Measurements from ENCODE around the gene ARMC3. TPM values are rescaled to one million over a fixed set of nuclear protein-coding genes. Genes with fewer than 3 reads are reported as not detected.
A peak's percentile ranks its signal among the peaks of the same experiment; 100 is the strongest.
"Not testable (repeated sequence)": the region's sequence is repeated elsewhere in the genome, so short reads cannot be mapped to it uniquely, and the experiment has no call there.

ARMC3 gene, protein sequence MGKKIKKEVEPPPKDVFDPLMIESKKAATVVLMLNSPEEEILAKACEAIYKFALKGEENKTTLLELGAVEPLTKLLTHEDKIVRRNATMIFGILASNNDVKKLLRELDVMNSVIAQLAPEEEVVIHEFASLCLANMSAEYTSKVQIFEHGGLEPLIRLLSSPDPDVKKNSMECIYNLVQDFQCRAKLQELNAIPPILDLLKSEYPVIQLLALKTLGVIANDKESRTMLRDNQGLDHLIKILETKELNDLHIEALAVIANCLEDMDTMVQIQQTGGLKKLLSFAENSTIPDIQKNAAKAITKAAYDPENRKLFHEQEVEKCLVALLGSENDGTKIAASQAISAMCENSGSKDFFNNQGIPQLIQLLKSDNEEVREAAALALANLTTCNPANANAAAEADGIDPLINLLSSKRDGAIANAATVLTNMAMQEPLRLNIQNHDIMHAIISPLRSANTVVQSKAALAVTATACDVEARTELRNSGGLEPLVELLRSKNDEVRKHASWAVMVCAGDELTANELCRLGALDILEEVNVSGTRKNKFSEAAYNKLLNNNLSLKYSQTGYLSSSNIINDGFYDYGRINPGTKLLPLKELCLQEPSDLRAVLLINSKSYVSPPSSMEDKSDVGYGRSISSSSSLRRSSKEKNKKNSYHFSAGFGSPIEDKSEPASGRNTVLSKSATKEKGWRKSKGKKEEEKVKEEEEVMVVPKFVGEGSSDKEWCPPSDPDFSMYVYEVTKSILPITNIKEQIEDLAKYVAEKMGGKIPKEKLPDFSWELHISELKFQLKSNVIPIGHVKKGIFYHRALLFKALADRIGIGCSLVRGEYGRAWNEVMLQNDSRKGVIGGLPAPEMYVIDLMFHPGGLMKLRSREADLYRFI
- total RNA-seq = not detected

DNA sequence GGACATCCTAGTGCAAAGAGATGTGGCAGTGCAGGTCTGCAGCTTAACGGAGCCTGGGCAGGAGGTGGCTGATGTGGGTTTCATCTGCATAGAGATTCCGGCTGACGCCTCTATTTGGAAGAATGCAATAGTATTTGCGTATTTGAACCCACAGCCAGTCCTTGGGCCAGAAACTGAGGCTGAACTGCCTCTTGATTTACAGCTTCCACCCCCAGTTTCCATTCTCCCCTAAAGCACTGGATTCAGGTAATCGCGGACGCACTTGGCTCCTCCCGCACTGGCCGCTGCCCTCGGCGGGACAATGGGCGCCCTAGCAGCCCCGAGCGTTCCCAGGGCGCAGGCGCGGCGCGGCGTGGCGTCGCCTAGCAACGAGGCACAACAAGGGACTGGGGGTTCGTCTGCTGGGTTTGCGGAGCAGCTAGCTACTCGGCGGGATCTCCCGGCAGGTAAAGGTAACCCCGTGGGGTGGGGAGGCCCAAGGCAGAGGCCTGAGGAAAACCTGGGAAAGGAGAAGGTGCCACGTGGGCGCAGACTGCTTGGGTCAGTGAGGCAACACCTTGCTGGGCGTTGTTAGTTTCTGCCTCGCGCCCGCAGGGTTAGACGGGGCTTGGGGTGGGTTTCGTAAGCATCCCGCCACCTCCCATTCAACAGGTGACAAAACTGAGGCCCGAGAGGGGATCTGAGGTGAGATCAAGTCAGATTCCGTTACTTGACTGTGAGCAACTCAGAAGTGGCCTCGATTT lies at the start of gene ARMC3:
Gene ARMC3 (plus strand): TSS at position 393 of the 743 bp plus-strand sequence. CDS start 3,944 bp downstream, outside the sequence.
- H3K9me3 Mint-ChIP-seq = no peaks in the 10 kb centered on the region
- no peaks in the 10 kb centered on the region for H3K36me3 Mint-ChIP-seq (ENCODE audit: low read depth)
- CTCF ChIA-PET = no interaction called here
- peaks cover 3% of the 10 kb centered on the region for H3K4me1 Mint-ChIP-seq
- peak; percentile 51 for DNase-seq
- no peak within 1 kb of the TSS for H3K27ac Mint-ChIP-seq
- POLR2A ChIA-PET = no interaction called here
- peaks cover 6% of the 10 kb centered on the region for H3K27me3 Mint-ChIP-seq
- no peak within 1 kb of the TSS for H3K4me3 Mint-ChIP-seq

DNA sequence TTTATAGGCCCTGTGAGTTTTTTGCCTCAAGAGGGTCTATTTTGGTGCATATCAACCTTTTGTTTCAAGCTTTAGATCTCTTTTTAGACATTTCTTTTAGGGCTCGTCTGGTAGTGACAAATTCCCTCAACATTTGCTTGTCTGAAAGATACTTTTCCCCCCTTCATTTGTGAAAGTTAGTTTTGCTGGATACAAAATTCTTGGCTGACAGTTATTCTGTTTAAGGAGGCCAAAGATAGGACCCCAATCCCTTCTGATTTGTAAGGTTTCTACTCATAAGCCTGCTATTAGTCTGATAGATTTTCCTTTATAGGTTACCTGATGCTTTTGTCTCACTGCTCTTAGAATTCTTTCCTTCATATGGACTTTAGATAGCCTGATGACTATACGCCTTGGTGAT lies 36.1 kb upstream of the ARMC3 start:
- Mint-ChIP-seq H3K36me3 (ENCODE audit: low read depth) (no peaks in the 10 kb centered on the region), H3K27me3 (no peaks in the 10 kb centered on the region), H3K9me3 (peaks cover 20% of the 10 kb centered on the region), H3K4me1 (no peaks in the 10 kb centered on the region), H3K27ac (no peak overlapping the region), H3K4me3 (no peak overlapping the region)
- ChIA-PET POLR2A (no interaction called here), CTCF (no interaction called here)
- no peak for DNase-seq

DNA sequence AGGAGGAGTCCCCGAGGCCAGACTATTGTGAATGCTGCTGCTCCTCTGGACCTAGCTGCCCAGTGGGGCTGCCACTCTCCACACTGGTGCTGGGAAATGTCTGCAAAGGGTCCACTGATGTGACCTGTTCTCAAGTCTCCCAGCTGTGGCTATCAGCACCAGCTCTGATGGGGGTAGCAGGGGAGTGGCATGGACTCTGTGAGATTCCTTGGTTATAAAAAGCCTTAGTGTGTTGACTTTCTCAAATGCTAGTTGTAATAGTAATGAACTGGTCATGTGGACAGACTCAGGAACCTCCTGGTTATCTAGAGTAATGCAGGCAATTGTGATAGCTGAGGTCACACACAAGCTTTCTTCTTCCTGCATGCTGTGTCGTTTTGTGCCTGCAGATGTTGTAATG lies 34.1 kb upstream of the ARMC3 start:
- H3K9me3 Mint-ChIP-seq = peaks cover 9% of the 10 kb centered on the region
- no peaks in the 10 kb centered on the region for H3K4me1 Mint-ChIP-seq
- no peak overlapping the region for H3K27ac Mint-ChIP-seq
- no peaks in the 10 kb centered on the region for H3K27me3 Mint-ChIP-seq
- POLR2A ChIA-PET = no interaction called here
- DNase-seq = no peak
- CTCF ChIA-PET = no interaction called here
- no peak overlapping the region for H3K4me3 Mint-ChIP-seq
- no peaks in the 10 kb centered on the region for H3K36me3 Mint-ChIP-seq (ENCODE audit: low read depth)

DNA sequence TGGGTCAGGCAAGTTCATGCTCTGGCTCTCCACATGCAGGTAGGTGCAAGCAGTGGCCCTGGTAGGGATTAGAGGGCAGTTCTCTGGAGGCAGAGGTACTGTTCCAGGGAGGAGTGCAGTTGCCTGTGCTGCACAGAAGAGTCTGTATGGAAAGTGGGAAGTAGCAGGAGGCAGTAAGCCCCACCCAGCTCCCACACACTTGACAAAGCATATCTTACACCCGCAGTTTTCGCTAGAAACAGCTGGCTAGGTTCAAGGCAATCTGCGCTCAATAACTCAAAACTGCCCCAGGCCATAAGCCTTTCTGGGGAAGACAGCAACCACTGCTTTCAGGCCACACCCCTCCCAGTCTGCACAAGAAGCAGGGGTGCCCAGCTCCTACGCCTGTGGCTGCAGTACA lies 33.1 kb upstream of the ARMC3 start:
- DNase-seq = no peak
- CTCF ChIA-PET = no interaction called here
- POLR2A ChIA-PET = no interaction called here

DNA sequence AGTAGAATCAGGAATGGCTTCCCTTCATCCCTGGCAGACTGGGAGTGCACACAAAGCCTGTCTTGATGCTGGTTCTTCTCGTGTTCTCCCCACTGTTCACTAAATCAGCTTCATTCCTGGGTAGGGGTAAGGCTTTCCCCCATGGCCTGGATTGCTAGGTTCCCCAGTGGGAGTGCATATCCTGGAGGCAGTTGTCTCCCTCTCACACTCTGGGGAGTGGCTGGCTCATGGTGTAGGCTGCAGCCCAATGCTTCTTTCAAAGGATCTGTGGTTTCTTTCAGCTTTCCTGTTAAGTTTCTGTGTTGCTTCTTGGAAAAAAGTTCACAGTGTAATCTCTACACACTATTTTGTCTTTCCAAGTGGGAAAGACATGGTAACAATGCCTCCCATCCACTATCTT lies 32.6 kb upstream of the ARMC3 start:
- ChIA-PET POLR2A (no interaction called here), CTCF (no interaction called here)
- no peak overlapping the region for H3K27ac Mint-ChIP-seq
- H3K36me3 Mint-ChIP-seq (ENCODE audit: low read depth) = no peaks in the 10 kb centered on the region
- no peak overlapping the region for H3K4me3 Mint-ChIP-seq
- no peaks in the 10 kb centered on the region for H3K27me3 Mint-ChIP-seq
- H3K4me1 Mint-ChIP-seq = no peaks in the 10 kb centered on the region
- no peak for DNase-seq
- H3K9me3 Mint-ChIP-seq = peaks cover 9% of the 10 kb centered on the region

More for the DNA sequence above, 33.1 kb upstream of the ARMC3 start:
- H3K4me3 Mint-ChIP-seq = no peak overlapping the region
- H3K9me3 Mint-ChIP-seq = peaks cover 9% of the 10 kb centered on the region
- H3K4me1 Mint-ChIP-seq = no peaks in the 10 kb centered on the region
- no peaks in the 10 kb centered on the region for H3K27me3 Mint-ChIP-seq
- no peaks in the 10 kb centered on the region for H3K36me3 Mint-ChIP-seq (ENCODE audit: low read depth)
- no peak overlapping the region for H3K27ac Mint-ChIP-seq

DNA sequence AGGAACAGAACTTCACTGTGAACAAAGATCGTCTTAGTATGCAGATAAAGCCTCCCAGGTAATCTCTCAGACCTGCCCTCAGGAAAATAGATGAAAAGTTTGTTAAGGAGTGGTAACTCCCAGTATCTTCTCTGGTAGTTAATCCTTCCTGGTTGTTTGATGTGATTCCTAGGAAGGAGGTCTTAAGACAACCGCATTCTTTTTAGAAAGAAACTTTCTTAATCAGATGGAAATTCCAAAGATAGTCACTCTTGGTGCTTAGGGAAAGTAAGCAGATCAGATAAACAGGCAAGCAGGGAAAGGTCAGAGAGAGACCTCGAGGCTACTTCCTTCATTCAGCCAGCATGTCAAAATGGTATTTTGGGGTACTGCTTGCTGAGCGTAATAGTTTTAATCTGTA lies 30.5 kb upstream of the ARMC3 start:
- H3K27ac Mint-ChIP-seq = no peak overlapping the region
- H3K36me3 Mint-ChIP-seq (ENCODE audit: low read depth) = no peaks in the 10 kb centered on the region

DNA sequence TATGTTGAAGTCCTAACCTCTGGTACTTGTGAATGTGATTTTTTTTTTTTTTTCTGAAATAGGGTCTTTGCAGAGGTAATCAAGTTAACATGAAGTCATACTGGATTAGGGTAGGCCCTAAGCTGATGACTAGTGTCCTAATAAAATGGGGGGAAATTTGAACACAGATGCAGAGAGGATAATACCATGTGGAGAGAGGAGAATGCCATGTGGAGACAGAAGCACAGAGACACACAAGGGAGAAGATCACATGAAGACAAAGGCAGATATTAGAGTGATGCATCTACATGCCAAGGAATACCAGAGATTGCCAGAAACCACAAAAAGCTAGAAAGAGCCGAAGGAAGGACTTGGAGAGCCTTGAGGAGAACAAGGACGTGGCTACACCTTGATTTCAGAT lies 28.5 kb upstream of the ARMC3 start:
- CTCF ChIA-PET = no interaction called here
- Mint-ChIP-seq H3K4me1 (no peaks in the 10 kb centered on the region), H3K9me3 (no peaks in the 10 kb centered on the region), H3K4me3 (no peak overlapping the region), H3K27ac (no peak overlapping the region), H3K36me3 (ENCODE audit: low read depth) (no peaks in the 10 kb centered on the region), H3K27me3 (no peaks in the 10 kb centered on the region)
- DNase-seq = no peak
- POLR2A ChIA-PET = no interaction called here

More for the DNA sequence above, 30.5 kb upstream of the ARMC3 start:
- ChIA-PET CTCF (no interaction called here), POLR2A (no interaction called here)
- H3K27me3 Mint-ChIP-seq = no peaks in the 10 kb centered on the region
- DNase-seq = no peak
- no peaks in the 10 kb centered on the region for H3K9me3 Mint-ChIP-seq
- no peak overlapping the region for H3K4me3 Mint-ChIP-seq
- no peaks in the 10 kb centered on the region for H3K4me1 Mint-ChIP-seq

DNA sequence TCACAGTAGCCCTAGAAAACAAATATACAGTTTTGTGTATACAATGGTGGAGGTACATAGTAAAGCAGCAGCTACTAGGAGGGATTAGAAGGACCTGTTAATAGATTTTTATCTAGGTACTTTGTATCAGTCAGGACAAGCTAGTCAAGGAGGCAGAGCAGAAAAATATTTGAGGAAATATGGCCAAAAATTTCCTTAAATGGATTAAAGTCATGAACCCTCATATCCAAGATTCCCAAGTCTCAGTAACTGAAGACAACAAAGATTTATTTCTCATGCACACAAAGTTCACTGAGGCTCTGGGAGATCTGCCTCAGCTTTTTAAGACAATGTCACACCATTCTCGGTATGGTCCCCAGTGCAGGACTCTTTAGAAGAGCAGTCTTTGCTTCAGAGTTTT lies 28.1 kb upstream of the ARMC3 start:
- CTCF ChIA-PET = no interaction called here

DNA sequence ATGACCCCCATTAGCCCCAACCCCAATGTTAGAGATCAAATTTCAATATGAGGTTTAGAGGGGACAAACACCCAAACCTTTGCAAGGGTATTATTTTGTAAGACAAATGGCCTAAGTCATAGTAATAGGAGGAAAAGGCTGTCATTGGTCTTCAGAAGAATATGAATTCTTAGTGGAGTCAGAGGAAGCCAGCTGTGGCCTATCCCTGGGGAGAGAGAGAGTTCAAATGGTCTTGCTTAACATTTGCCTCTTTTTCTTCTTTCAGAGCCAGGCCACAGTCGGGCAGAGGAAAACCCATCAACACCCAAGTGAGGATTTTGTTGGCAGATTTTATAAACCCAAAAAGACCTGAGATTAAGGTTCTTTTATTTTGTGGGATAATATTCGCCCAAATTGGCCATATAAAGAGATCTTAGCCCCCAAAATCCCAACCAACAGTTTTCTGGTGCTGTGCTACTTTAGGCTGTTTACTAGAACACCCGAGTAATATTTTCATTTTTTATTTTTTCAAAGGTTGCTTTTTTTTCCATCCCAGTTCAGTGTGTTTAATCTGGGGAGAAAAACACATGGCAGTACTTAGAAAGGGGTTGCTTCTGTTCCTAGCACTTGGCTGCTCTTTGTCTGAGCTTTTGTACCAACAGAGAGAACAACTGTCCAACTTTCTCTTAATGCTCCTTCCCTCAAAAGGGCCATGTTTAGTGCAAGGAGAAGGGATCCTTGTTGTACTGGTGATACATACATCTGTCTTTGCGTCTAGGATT lies 26.8 kb upstream of the ARMC3 start:
- H3K4me3 Mint-ChIP-seq = no peak overlapping the region
- no peaks in the 10 kb centered on the region for H3K4me1 Mint-ChIP-seq
- ChIA-PET CTCF (interaction anchor here (0.6 kb wide), 1 partner anchor 88 kb away, joined by 4 read pairs; no protein-coding TSS in a partner anchor), POLR2A (no interaction called here)
- no peak for DNase-seq
- no peaks in the 10 kb centered on the region for H3K27me3 Mint-ChIP-seq
- H3K27ac Mint-ChIP-seq = no peak overlapping the region
- H3K9me3 Mint-ChIP-seq = no peaks in the 10 kb centered on the region
- no peaks in the 10 kb centered on the region for H3K36me3 Mint-ChIP-seq (ENCODE audit: low read depth)

More for the DNA sequence above, 28.1 kb upstream of the ARMC3 start:
- no peaks in the 10 kb centered on the region for H3K9me3 Mint-ChIP-seq
- no peak overlapping the region for H3K27ac Mint-ChIP-seq
- DNase-seq = no peak
- no peaks in the 10 kb centered on the region for H3K27me3 Mint-ChIP-seq
- no peaks in the 10 kb centered on the region for H3K4me1 Mint-ChIP-seq
- POLR2A ChIA-PET = no interaction called here
- no peak overlapping the region for H3K4me3 Mint-ChIP-seq
- H3K36me3 Mint-ChIP-seq (ENCODE audit: low read depth) = no peaks in the 10 kb centered on the region

DNA sequence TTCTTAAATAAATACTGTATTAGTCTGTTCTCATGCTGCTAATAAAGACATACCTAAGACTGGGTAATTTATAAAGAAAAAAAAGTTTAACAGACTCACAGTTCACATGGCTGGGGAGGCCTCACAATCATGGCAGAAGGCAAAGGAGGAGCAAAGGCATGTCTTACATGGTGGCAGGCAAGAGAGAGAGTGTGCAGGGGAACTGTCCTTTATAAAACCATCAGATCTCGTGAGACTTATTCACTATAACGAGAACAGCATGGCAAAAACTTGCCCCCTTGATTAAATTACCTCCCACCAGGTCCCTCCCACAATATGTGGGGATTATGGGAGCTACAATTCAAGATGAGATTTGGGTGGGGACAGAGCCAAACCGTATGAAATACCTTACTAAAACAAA lies 25.7 kb upstream of the ARMC3 start:
- DNase-seq; POLR2A ChIA-PET; H3K27me3 Mint-ChIP-seq; H3K27ac Mint-ChIP-seq; H3K4me3 Mint-ChIP-seq; H3K9me3 Mint-ChIP-seq; H3K4me1 Mint-ChIP-seq; H3K36me3 Mint-ChIP-seq (ENCODE audit: low read depth): not testable (repeated sequence)
- CTCF ChIA-PET = interaction anchor here (0.6 kb wide), 1 partner anchor 87 kb away, joined by 4 read pairs; no protein-coding TSS in a partner anchor

DNA sequence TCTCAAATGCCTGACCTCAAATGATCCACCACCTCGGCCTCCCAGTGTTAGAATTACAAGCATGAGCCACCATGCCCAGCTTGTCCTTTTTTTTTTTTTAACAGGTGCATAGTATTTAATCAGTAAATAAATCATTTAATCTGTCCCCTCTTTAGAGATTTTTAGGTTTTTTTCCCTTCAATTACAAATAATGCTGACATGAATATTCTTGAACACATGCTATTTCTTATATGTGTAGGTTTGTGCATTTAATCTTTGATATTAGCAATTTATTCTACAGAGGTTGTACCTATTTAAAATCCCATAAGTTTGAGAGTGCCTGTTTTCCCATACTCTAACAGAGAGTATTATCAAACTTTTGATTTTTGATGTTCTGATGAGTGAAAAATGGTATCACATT lies 24.2 kb upstream of the ARMC3 start:
- Mint-ChIP-seq H3K27ac (no peak overlapping the region), H3K4me1 (no peaks in the 10 kb centered on the region), H3K27me3 (no peaks in the 10 kb centered on the region), H3K36me3 (ENCODE audit: low read depth) (no peaks in the 10 kb centered on the region), H3K4me3 (no peak overlapping the region), H3K9me3 (peaks cover 2% of the 10 kb centered on the region)
- ChIA-PET CTCF (no interaction called here), POLR2A (no interaction called here)
- DNase-seq = no peak

DNA sequence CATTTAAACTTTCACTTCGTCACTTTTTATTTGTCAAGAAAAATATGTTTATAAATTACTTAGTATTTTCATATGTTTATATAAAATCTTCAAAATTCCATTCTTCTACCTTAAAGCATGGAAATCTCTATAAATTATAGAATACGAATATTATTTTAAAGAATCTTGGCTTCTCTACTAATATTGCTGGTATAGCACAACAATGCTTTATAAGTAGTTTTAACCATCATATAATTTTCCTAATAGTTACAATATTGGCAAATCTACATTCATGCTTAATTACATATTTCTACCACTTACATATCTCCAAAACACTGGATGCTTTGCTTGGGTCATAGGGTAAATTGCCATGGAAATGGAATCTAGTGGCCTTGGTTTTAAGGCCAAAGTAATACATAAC lies 21.1 kb upstream of the ARMC3 start:
- ChIA-PET CTCF (no interaction called here), POLR2A (no interaction called here)
- H3K4me1 Mint-ChIP-seq = no peaks in the 10 kb centered on the region
- H3K27me3 Mint-ChIP-seq = no peaks in the 10 kb centered on the region
- H3K36me3 Mint-ChIP-seq (ENCODE audit: low read depth) = no peaks in the 10 kb centered on the region
- DNase-seq = no peak
- H3K4me3 Mint-ChIP-seq = no peak overlapping the region
- H3K27ac Mint-ChIP-seq = no peak overlapping the region
- H3K9me3 Mint-ChIP-seq = peaks cover 10% of the 10 kb centered on the region

DNA sequence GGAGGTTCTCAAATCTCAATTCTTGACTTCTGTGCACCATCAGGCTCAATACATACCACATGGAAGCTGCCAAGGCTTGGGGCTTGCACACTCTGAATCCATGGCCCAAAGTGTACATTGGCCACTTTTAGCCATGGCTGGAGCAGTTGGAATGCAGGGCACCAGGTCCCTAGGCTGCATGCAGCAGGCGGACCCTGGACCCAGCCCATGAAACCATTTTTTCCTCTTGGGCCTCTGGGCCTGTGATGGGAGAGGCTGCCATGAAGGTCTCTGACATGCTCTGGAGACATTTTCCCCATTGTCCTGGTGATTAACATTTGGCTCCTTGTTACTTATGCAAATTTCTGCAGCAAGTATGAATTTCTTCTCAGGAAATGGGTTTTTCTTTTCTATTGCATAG lies 19.0 kb upstream of the ARMC3 start:
- H3K4me1 Mint-ChIP-seq = no peaks in the 10 kb centered on the region
- H3K27me3 Mint-ChIP-seq = no peaks in the 10 kb centered on the region
- ChIA-PET CTCF (no interaction called here), POLR2A (no interaction called here)
- peaks cover 10% of the 10 kb centered on the region for H3K9me3 Mint-ChIP-seq
- no peaks in the 10 kb centered on the region for H3K36me3 Mint-ChIP-seq (ENCODE audit: low read depth)
- DNase-seq = no peak
- H3K27ac Mint-ChIP-seq = no peak overlapping the region
- H3K4me3 Mint-ChIP-seq = no peak overlapping the region
